Lower lobe of right lung (tissue), 2 donors: ENCODE data around the gene HNF1A. TPM values are rescaled to one million over a fixed set of nuclear protein-coding genes. Genes with fewer than 3 reads are reported as not detected.

Experiments
- ATAC-seq, 2 donors: fragments of 200-7000 bp; cut with Tn5 transposase; one replicate each; pipeline ENCODE4 v1.9.1; 2020 to 2022; ENCODE audit warnings: mild to moderate bottlenecking in 2 of 2, moderate library complexity in 2 of 2
- DNase-seq: peaks from one replicate; pipeline ENCODE4 v3.0.0-alpha.2; 2020
- H3K27ac ChIP-seq: fragments of 200-600 bp; one replicate; pipeline ENCODE4 v1.8.0; 2022
- H3K27me3 ChIP-seq: fragments of 200-600 bp; one replicate; pipeline ENCODE4 v1.8.0; 2022; ENCODE audit warnings: low read depth
- H3K36me3 ChIP-seq: fragments of 200-600 bp; one replicate; pipeline ENCODE4 v1.8.0; 2022; ENCODE audit warnings: mild to moderate bottlenecking
- H3K4me1 ChIP-seq: fragments of 200-600 bp; one replicate; pipeline ENCODE4 v1.8.0; 2022
- H3K4me3 ChIP-seq: fragments of 200-600 bp; one replicate; pipeline ENCODE4 v1.8.0; 2022; ENCODE audit warnings: mild to moderate bottlenecking
- H3K9me3 ChIP-seq: fragments of 200-600 bp; one replicate; pipeline ENCODE4 v1.8.0; 2022
- CTCF ChIP-seq: fragments of 200-600 bp; IDR thresholded peaks from one replicate; pipeline ENCODE4 v1.8.0; 2022; ENCODE audit warnings: antibody characterized with exemption, mild to moderate bottlenecking
- intact Hi-C: fragments of 100-400 bp; cut with DNase I; formaldehyde crosslinking; loops from one replicate; pipeline ENCODE4 v1.11.0; 2022
- total RNA-seq: library from RNA; stranded (reverse); fragmentation: NEBNext Ultra II Directional; extraction: Animal tissue kit (Norgen Biotek cat#: 25700); gene quantifications from one replicate; pipeline ENCODE4 v1.2.1, GENCODE V29; 2021
- donor health status: DM: no; HTN: yes; CAD: no; lungs with severe emphysema.

The HNF1A gene
- total RNA-seq, 1 donor from 2014 or later: 0.24 TPM

GRCh38 chr12:120961604-120962531 lies 16.5 kb upstream of the HNF1A start:
- Histone ChIP-seq H3K4me3 (no peak overlapping the region), H3K9me3 (no peaks in the 10 kb centered on the region), H3K27ac (no peak overlapping the region), H3K27me3 (no peaks in the 10 kb centered on the region), H3K4me1 (no peaks in the 10 kb centered on the region), H3K36me3 (no peaks in the 10 kb centered on the region)
- intact Hi-C loops: no loop called here
- ATAC-seq (no peak), DNase-seq (no peak)
- TF ChIP-seq CTCF: no peak

- Histone ChIP-seq H3K27me3 (no peaks in the 10 kb centered on the region), H3K4me1 (no peaks in the 10 kb centered on the region), H3K27ac (no peak overlapping the region), H3K36me3 (no peaks in the 10 kb centered on the region), H3K9me3 (no peaks in the 10 kb centered on the region), H3K4me3 (no peak overlapping the region)
- no peak for DNase-seq
- intact Hi-C loops: no loop called here
- no peak for TF ChIP-seq CTCF
- ATAC-seq: no peak
Measured at GRCh38 chr12:120962532-120963020, 15.8 kb upstream of the HNF1A start.

GRCh38 chr12:120964298-120964697 lies 14.0 kb upstream of the HNF1A start:
- no peak for DNase-seq
- no peak for TF ChIP-seq CTCF
- H3K27me3 ChIP-seq: no peaks in the 10 kb centered on the region
- H3K9me3 ChIP-seq: no peaks in the 10 kb centered on the region
- H3K36me3 ChIP-seq: no peaks in the 10 kb centered on the region
- no peak overlapping the region for H3K27ac ChIP-seq
- intact Hi-C loops: no loop called here
- no peak overlapping the region for H3K4me3 ChIP-seq
- H3K4me1 ChIP-seq: no peaks in the 10 kb centered on the region
- ATAC-seq: no peak

DNA sequence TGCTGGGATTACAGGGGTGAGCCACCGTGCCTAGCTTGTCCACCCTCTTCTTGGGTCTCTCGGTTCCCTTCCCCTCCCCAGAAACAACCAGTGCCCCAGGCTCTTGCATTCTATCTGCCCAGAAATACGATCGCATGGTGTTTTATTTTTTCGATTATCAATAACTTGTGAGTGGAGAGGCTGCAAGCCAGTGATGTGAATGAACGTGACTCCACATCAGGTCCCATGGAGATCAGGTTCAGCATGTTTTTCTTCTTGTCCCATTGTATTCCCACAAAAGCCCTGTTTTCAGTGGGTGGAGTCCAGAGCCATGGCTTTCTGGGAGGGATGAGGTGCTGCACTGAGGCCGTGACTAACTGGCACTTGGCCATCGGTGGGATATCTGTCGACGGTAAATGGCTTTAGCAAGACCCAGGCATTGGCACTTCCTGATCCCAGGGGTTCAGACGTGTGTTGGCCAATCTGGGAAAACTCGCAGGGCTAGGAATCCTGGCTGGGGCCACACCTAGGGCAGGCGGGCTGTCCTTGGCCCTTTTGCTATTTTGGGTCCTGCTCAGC lies 12.7 kb upstream of the HNF1A start:
- Histone ChIP-seq H3K4me1 (no peaks in the 10 kb centered on the region), H3K9me3 (no peaks in the 10 kb centered on the region), H3K27ac (no peak overlapping the region), H3K36me3 (no peaks in the 10 kb centered on the region), H3K27me3 (no peaks in the 10 kb centered on the region), H3K4me3 (no peak overlapping the region)
- TF ChIP-seq CTCF: no peak
- intact Hi-C loops: no loop called here
- ATAC-seq (no peak), DNase-seq (no peak)

GRCh38 chr12:120970310-120970709 lies 8.0 kb upstream of the HNF1A start:
- no peaks in the 10 kb centered on the region for H3K36me3 ChIP-seq
- peak; percentile 4 for DNase-seq
- no peak for TF ChIP-seq CTCF
- no peak overlapping the region for H3K4me3 ChIP-seq
- peaks cover 11% of the 10 kb centered on the region for H3K4me1 ChIP-seq
- no peak overlapping the region for H3K27ac ChIP-seq
- intact Hi-C loops: no loop called here
- no peaks in the 10 kb centered on the region for H3K27me3 ChIP-seq
- no peaks in the 10 kb centered on the region for H3K9me3 ChIP-seq
- no peak for ATAC-seq
